DMS114 treated with DMSO at 0.1 percent for 48 hours (cell line): Measurements from ENCODE around the gene ZNF280A.
"Not testable (repeated sequence)": the region's sequence is repeated elsewhere in the genome, so short reads cannot be mapped to it uniquely, and the experiment has no call there.

Experiments
- DNase-seq: peaks from one replicate; lab custom pipeline; 2025; ENCODE audit not compliant: unreplicated experiment; lab: John Stamatoyannopoulos, UW

ZNF280A gene

GRCh38 chr22:22546490-22546889 lies 26.4 kb upstream of the ZNF280A start:
- no peak for DNase-seq

GRCh38 chr22:22545084-22545483 lies 25.0 kb upstream of the ZNF280A start:
- no peak for DNase-seq

- DNase-seq = no peak
Observed at GRCh38 chr22:22538226-22538989, 18.3 kb upstream of the ZNF280A start.

DNA sequence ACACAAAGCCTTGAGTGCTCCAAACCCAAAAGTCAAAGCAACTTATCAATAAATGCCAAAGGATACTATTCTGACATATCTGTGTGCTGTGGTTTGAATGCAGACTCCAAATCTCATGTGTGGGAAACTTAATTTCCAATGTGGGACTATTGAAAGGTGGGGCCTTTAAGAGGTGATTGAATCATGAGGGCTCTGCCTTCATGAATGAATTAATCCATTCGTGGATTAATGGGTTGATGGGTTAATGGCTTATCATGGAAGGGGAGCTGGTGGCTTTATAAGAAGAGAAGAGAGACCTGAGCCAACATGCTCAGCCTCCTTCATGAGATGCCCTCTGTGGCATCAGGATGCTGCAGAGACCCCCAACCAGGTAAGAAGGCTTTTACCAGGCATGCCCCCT lies 16.8 kb upstream of the ZNF280A start:
- no peak for DNase-seq

GRCh38 chr22:22536515-22536914 lies 16.4 kb upstream of the ZNF280A start:
- DNase-seq = no peak

DNA sequence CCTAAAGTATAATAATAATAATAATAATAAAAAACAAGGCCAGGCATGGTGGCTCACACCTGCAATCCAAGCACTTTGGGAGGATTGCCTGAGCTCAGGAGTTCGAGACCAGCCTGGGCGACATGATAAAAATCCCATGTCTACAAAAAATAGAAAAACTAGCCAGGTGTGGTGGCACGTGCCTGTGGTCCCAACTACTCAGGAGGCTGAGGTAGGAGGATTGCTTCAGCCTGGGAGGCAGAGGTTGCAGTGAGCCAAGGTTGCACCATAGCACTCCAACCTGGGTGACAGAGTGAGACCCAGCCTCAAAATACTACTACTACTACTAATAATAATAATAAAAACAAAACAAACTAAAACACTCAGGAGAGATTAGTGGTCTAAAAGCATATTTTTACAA lies 15.6 kb upstream of the ZNF280A start:
- no peak for DNase-seq

DNA sequence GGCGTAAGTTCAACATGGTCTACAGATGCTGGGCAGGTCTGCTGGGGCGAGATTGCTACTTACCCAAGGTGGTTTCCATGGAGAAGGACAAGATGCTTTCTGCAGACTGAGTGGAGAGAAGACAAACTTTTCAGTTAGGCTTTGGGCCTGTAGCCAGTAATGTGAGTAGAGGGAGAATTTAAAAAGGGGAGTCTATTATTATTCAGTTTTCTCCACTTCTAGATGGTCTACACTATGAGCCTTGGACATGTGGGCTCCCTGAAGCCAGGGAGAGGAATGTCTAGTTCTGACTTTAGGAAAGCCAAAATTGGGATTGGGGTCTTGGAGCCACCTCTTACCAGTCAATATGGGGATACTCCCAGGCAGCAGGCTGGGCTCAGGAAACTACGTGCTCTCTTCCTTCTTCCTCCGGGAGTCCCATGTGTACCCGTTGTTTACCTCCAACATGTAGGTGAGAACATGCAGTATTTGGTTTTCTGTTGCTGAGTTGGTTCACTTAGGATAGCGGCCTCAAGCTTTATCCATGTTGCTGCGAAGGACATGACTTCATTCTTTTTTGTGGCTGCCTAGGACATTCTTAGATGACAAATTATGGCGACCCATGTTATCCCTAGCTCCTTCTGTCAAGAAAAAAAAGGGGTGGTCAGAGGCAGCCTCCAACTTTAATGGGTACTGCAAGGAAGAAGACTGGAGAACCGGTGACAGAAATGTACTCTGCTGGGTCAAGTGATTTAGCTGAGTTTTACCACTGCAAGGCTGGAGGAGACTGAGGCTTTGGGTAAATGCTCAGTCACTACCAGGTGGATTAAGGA lies 14.7 kb upstream of the ZNF280A start:
- DNase-seq = no peak

GRCh38 chr22:22533863-22534262 lies 13.8 kb upstream of the ZNF280A start:
- no peak for DNase-seq

- no peak for DNase-seq
Observed at GRCh38 chr22:22533417-22533816, 13.3 kb upstream of the ZNF280A start.

- not testable (repeated sequence) for DNase-seq
Observed at GRCh38 chr22:22532547-22533071, 12.5 kb upstream of the ZNF280A start.

DNA sequence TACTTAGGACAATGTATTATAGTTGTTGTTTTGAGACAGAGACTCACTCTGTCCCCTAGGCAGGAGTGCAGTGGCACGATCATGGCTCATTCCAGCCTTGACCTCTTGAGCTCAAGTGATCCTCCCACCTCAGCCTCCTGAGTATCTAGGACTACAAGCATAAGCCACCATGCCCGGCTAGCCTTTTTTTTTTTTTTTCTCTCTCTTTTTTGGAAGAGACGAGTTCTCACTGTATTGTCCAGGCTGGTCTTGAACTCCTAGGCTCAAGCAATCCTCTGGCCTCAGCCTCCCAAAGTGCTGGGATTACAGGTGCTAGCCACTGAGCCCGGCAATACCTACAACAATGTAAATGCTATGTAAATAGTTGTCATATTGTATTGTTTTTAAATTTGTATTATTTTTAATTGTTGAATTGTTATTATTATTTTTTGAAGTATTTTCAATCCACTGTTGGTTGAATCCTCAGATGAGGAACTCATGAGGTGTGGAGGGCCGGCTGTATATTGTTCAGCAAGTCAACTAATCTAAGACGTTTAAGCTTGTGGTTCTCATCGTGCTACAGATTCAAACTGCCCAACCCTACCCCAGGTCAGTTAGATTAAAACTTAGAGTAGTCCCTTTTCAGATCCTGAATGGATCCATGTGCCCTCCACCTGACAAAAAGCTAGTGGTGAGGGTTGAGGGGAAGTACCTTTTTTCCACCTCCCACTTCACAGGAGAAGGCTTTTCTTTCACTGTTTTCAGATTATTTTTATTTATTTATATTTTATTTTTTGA lies 11.9 kb upstream of the ZNF280A start:
- no peak for DNase-seq

DNA sequence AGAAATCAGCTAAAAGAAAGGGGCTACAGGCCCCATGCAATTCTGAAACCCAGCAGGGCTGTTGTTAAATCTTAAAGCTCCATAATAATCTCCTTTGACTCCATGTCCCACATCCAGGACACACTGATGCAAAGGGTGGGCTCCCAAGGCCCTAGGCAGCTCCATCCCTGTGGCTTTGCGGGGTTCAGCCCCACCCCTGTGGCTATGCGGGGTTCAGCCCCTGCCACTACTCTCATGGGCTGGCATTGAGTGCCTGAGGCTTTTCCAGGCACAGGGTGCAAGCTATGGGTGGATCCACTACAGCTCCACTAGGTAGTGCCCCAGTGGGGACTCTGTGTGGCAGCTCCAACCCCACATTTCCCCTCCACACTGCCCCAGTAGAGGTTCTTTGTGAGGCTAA lies 8.7 kb upstream of the ZNF280A start:
- DNase-seq = no peak

DNA sequence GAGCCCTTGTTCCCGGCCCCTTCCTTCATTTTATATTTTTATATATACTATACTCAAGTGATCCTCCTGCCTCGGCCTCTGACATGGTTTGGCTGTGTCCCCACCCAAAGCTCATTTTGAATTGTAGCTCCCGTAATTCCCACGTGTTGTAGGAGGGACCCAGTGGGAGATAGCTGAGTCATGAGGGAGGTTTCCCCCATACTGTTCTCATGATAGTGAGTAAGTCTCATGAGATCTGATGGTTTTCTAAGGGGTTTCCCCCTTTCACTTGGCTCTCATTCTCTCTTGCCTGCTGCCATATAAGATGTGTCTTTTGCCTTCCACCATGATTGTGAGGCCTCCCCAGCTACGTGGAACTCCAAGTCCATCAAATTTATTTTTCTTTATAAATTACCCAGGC lies 7.2 kb upstream of the ZNF280A start:
- no peak for DNase-seq

- DNase-seq = no peak
Observed at GRCh38 chr22:22526125-22526912, 6.2 kb upstream of the ZNF280A start.

DNA sequence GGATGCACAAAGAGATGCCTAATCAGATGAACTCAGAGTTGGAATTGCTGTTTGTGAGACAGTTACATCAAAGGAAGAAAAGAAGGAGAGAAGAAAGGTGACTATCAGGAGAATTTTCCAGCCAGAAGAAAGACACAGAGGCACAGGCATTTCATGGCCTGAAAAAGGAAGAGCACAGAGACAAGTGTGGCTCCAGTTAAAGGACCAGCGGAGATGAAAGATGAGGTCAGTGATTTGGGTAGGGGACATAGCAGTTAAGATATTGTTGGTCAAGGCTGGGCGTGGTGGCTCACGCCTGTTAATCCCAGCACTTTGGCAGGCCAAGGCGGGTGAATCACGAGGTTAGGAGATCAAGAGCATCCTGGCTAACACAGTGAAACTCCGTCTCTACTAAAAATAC lies 3.4 kb upstream of the ZNF280A start:
- no peak for DNase-seq

DNA sequence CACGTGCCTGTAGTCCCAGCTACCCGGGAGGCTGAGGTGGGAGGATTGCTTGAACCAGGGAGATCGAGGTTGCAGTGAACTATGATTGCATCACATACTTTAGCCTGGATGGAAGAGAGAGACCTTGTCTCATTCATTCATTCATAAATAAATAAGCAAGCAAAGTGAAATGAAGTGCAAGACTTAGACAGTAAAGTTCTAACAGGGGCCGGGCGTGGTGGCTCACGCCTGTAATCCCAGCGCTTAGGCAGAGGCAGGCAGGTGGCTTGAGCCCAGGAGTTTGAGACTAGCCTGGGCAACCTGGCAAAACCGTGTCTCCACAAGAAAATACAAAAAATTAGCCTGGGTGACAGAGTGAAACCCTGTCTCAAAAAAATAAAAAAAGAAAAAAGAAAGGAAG lies 1.6 kb upstream of the ZNF280A start:
- no peak for DNase-seq

GRCh38 chr22:22520667-22521602 lies 865 bp upstream of the ZNF280A start:
- DNase-seq = no peak

DNA sequence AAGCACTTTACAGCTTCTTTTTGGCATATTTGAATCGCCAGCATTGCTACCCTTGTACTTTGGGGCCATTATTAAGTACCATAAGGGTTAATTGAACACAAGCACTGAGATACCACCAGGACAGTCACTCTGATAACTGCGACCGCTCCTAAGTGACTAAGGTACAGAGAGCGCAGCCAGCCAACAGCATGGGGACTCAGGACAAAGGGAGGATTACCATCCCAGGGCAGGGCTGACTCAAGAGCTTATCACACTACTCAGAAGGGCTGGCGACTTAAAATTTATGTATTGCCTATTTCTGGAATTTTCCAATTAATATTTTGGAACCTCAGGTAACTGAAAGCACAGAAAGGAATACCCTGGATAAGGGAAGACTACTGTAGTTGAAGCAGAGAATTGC lies 479 bp downstream of the ZNF280A start:
- no peak for DNase-seq

DNA sequence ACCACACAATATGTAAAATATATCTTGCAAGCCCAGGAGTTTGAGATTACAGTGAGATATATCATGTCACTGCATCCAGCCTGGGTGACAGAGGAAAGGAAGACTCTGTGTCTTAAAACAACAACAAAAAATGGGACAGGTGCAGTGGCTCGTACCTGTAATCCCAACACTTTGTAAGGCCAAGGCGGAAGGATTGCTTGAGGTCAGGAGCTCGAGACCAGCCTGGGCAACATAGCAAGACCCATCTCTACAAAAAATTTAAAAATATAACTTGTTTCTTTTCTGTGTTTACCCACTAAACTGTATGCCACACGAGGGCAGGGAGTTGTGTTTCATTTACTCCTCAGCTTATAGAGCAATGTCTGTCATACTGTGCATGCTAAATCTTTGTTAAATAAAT lies 3.1 kb downstream of the ZNF280A start:
- DNase-seq = no peak

DNA sequence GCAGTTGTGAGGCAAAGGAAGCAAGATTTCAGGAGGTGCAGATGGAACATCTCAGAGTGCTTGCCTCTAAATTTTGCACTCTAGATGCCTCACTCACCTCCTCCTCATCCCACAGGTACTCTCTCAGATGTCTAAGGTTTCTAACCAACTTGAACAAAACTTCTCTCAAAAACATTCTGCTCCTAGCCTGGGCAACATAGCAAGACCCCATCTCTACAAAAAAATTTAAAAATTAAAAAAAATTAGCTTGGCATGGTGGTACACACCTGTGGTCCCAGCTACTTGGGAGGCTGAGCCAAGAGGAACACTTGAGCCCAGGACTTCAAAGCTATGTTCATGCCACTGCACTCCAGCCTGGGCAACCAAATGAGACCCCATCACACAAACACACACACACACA lies 4.2 kb downstream of the ZNF280A start:
- no peak for DNase-seq
